ENCODE data around the gene SNRPA1. TPM values are rescaled to one million over a fixed set of nuclear protein-coding genes. Genes with fewer than 3 reads are reported as not detected.

The SNRPA1 gene
- total and polyA plus RNA-seq, 2 experiments from 2014 or later = 35.2 to 70.4 TPM

DNA sequence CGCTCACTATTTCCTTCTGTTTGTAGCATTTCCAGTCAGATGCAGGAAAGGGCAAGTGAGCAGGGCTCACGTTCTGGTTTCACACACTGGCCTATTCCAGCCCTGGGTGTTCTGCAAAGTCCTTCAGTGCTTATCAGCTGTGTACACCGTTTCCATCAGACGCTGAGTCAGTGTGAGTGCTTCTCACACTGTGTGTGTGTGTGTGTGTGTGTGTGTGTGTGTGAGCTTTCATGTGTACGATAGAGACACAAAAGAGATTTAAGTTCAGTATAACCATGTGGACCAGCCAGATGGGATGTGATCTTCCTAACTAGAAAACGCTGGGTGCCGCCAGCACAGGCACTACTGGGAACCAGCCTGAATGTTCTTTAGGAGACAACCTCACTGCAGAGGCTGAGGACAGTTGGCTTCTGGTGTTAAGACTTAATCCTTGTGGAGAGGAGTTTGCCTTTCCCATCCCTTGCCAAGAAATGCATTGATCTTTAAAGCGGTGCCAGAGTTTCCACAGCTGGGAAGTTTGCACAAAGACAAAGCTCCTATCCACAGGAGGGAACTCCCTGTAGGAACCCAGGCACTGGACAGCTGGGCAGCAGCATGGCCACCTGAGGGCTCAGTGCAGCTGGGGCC is 39.3 kb downstream of the SNRPA1 start:
- DNase-seq = peak; percentile 28
- in situ Hi-C loops (cut with MboI) = loop anchor here (5.0 to 25.0 kb wide), 3 partner anchors 171 to 343 kb away; partner anchors contain the start of gene LRRK1
- H3K27me3 ChIP-seq (replicated peaks; ENCODE audit: insufficient read depth) = no peaks in the 10 kb centered on the region
- no peak overlapping the region for H3K27ac ChIP-seq
- H3F3A ChIP-seq (ENCODE audit: insufficient read depth) = peaks cover 9% of the 10 kb centered on the region
- no peak overlapping the region for H3K4me2 ChIP-seq (ENCODE audit: unreplicated experiment)
- TF ChIP-seq EZH2 (IDR thresholded peaks at IDR 0.05; ENCODE audit: insufficient read depth, poor library complexity, severe bottlenecking) (no peak), EZH2phosphoT487 (IDR thresholded peaks at IDR 0.05; ENCODE audit: insufficient read depth, low read depth) (no peak)
- no peaks in the 10 kb centered on the region for H3K9me2 ChIP-seq (ENCODE audit: insufficient read depth)
- H3K36me3 ChIP-seq (ENCODE audit: low read depth) = no peaks in the 10 kb centered on the region
- H3K79me2 ChIP-seq (ENCODE audit: insufficient read depth) = peaks cover 8% of the 10 kb centered on the region
- H3K9me3 ChIP-seq (ENCODE audit: low read depth) = no peaks in the 10 kb centered on the region
- no peak overlapping the region for H3K4me3 ChIP-seq
- H4K20me1 ChIP-seq (ENCODE audit: insufficient read depth) = no peaks in the 10 kb centered on the region
- H3K9ac ChIP-seq = no peak overlapping the region
- WGBS, 2 experiments (ENCODE audit: low coverage in 1 of 2, low lambda C conversion rate in 2 of 2, missing lambda C conversion rate in 2 of 2) = 78 to 82% methylated on average over 8 of the region's 8 CpGs
- H3K4me1 ChIP-seq (ENCODE audit: insufficient read depth) = peaks cover 12% of the 10 kb centered on the region; the same call in 1 of the 2 replicates
- no peak overlapping the region for H2AFZ ChIP-seq

DNA sequence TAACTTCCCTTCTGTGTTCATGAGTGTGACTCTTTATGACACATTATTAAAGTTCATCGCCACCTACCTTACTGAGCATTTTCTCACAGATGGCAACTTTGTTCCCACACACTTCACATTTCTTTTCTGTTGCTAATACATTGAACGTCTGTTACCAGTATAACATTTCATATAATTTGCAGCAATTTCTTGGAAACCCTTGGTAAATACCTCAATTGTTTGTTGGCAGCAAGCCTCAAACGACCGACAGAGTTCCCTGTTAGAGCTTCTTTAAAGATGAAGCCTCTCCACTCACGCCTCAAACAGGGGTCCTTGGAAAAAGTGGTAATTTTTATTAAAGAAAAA is 40.0 kb downstream of the SNRPA1 start:
- in situ Hi-C loops (cut with MboI) = loop anchor here (5.0 to 25.0 kb wide), 3 partner anchors 170 to 343 kb away; partner anchors contain the start of gene LRRK1
- peak; percentile 51 for DNase-seq
- no peak overlapping the region for H2AFZ ChIP-seq
- peaks cover 13% of the 10 kb centered on the region; the same call in 1 of the 2 replicates for H3K4me1 ChIP-seq (ENCODE audit: insufficient read depth)
- no peaks in the 10 kb centered on the region for H3K9me2 ChIP-seq (ENCODE audit: insufficient read depth)
- no peak overlapping the region for H3K4me2 ChIP-seq (ENCODE audit: unreplicated experiment)
- H3K79me2 ChIP-seq (ENCODE audit: insufficient read depth) = peaks cover 15% of the 10 kb centered on the region
- no peak overlapping the region for H3K4me3 ChIP-seq
- H3K9me3 ChIP-seq (ENCODE audit: low read depth) = no peaks in the 10 kb centered on the region
- peaks cover 16% of the 10 kb centered on the region for H3F3A ChIP-seq (ENCODE audit: insufficient read depth)
- no peaks in the 10 kb centered on the region for H3K27me3 ChIP-seq (replicated peaks; ENCODE audit: insufficient read depth)
- H4K20me1 ChIP-seq (ENCODE audit: insufficient read depth) = no peaks in the 10 kb centered on the region
- no peaks in the 10 kb centered on the region for H3K36me3 ChIP-seq (ENCODE audit: low read depth)
- 67 to 70% methylated on average over 5 of the region's 5 CpGs for WGBS, 2 experiments (ENCODE audit: low coverage in 1 of 2, low lambda C conversion rate in 2 of 2, missing lambda C conversion rate in 2 of 2)
- H3K9ac ChIP-seq = no peak overlapping the region
- TF ChIP-seq EZH2 (IDR thresholded peaks at IDR 0.05; ENCODE audit: insufficient read depth, poor library complexity, severe bottlenecking) (no peak), EZH2phosphoT487 (IDR thresholded peaks at IDR 0.05; ENCODE audit: insufficient read depth, low read depth) (no peak)
- no peak overlapping the region for H3K27ac ChIP-seq

DNA sequence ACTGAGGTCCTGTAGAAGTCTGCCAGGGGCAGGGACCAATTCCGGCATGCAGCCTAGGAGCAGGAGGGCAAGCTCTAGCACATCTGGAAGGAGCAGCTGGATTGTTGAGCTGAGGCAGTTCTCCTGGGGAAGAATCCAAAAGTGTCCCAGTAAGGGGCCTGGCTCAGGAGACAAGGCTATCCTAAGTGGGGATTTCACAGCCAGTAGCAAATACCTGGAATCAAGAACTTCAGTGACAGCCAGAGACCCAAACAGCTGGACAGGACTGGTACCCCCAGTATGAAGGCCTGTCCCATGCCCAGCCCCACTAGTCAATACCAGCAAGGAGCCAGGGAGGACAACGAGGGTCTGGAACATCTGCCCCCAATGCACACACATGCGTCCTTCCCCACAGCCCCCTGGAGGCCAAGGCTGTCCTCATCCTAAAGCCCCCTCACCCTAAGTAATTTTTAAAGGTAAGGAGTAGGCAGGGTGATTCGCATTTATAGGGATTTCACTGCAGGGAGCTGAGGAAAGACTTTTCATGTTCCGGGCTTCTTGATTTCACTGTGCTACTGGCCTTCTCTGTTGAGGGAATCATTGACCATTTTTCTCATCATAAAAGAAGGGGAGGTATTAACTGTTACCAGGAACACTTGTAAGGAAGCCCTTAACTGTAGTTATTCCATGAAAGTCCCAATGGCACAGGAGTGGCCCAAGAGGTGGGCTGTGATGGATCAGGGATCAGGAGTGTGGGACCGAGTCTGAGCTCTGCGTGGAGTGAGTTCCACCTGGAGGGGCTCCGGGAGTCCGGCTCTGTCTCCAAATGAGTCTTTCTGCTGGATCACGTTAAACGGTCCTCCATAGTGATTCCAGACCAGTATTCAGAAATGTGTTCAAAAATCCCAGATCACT is 40.6 kb downstream of the SNRPA1 start:
- Histone ChIP-seq H3F3A (ENCODE audit: insufficient read depth) (peaks cover 20% of the 10 kb centered on the region), H3K27ac (no peak overlapping the region), H4K20me1 (ENCODE audit: insufficient read depth) (no peaks in the 10 kb centered on the region), H3K9me2 (ENCODE audit: insufficient read depth) (no peaks in the 10 kb centered on the region), H3K27me3 (replicated peaks; ENCODE audit: insufficient read depth) (no peaks in the 10 kb centered on the region), H3K9ac (no peak overlapping the region; the same call in 1 of the 2 replicates), H3K36me3 (ENCODE audit: low read depth) (no peaks in the 10 kb centered on the region), H3K4me2 (ENCODE audit: unreplicated experiment) (no peak overlapping the region), H3K4me3 (no peak overlapping the region), H3K9me3 (ENCODE audit: low read depth) (no peaks in the 10 kb centered on the region), H3K79me2 (ENCODE audit: insufficient read depth) (peaks cover 22% of the 10 kb centered on the region), H2AFZ (no peak overlapping the region), H3K4me1 (ENCODE audit: insufficient read depth) (peaks cover 19% of the 10 kb centered on the region)
- no peak for TF ChIP-seq EZH2phosphoT487 (IDR thresholded peaks at IDR 0.05; ENCODE audit: insufficient read depth, low read depth)
- 81 to 83% methylated on average over 11 of the region's 11 CpGs for WGBS, 2 experiments (ENCODE audit: low coverage in 1 of 2, low lambda C conversion rate in 2 of 2, missing lambda C conversion rate in 2 of 2)
- no peak for DNase-seq
- in situ Hi-C loops (cut with MboI) = loop anchor here (5.0 to 25.0 kb wide), 3 partner anchors 170 to 342 kb away; partner anchors contain the start of gene LRRK1

DNA sequence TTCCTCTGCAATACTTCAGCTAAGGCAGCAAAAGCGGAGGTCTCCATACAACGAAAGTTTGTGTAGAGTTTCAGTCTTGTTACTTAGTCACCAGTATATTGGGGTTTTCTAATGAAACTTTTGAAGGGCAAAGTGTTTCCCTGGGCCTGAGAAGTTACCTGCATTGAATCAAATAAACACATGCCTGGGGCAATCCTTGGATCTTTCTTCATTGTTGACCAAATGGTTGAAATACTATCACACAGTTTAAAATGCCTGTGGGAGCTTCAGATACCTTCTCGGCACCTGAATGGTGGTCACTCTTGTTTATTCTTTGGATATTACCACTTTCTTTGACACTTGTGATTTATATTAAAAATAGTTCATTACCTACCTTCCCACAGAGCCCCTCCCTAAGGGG is 42.2 kb downstream of the SNRPA1 start:
- no peaks in the 10 kb centered on the region for H3K9me3 ChIP-seq (ENCODE audit: low read depth)
- no peaks in the 10 kb centered on the region for H3K9me2 ChIP-seq (ENCODE audit: insufficient read depth)
- H3K79me2 ChIP-seq (ENCODE audit: insufficient read depth) = peaks cover 37% of the 10 kb centered on the region
- peaks cover 24% of the 10 kb centered on the region for H3K4me1 ChIP-seq (ENCODE audit: insufficient read depth)
- peak overlapping the region; percentile 80 for H2AFZ ChIP-seq
- peak overlapping the region; percentile 88 for H3K4me2 ChIP-seq (ENCODE audit: unreplicated experiment)
- H3K4me3 ChIP-seq = peak overlapping the region; percentile 77
- in situ Hi-C loops (cut with MboI) = loop anchor here (10.0 to 25.0 kb wide), 2 partner anchors 168 to 341 kb away; partner anchors contain the start of gene LRRK1
- H3K36me3 ChIP-seq (ENCODE audit: low read depth) = no peaks in the 10 kb centered on the region
- peak overlapping the region; percentile 87 for H3K9ac ChIP-seq
- 39 to 41% methylated on average over 3 of the region's 3 CpGs for WGBS, 2 experiments (ENCODE audit: low coverage in 1 of 2, low lambda C conversion rate in 2 of 2, missing lambda C conversion rate in 2 of 2)
- H3K27ac ChIP-seq = peak overlapping the region; percentile 78
- DNase-seq = peak; percentile 37
- no peak for TF ChIP-seq EZH2phosphoT487 (IDR thresholded peaks at IDR 0.05; ENCODE audit: insufficient read depth, low read depth)
- no peak for TF ChIP-seq EZH2 (IDR thresholded peaks at IDR 0.05; ENCODE audit: insufficient read depth, poor library complexity, severe bottlenecking)
- no peaks in the 10 kb centered on the region for H4K20me1 ChIP-seq (ENCODE audit: insufficient read depth)
- H3F3A ChIP-seq (ENCODE audit: insufficient read depth) = peaks cover 20% of the 10 kb centered on the region
- H3K27me3 ChIP-seq (replicated peaks; ENCODE audit: insufficient read depth) = no peaks in the 10 kb centered on the region
